MM.1S (cell line): ENCODE results near the gene UNC13B.

ENCODE experiments used
- DNase-seq: peaks from one replicate; pipeline ENCODE4 v3.0.0-alpha.2; 2015
- H2AFZ ChIP-seq: fragments of 300-600 bp; sonication (generic); 2 replicates; pipeline ENCODE4 v1.6.0; 2016; ENCODE audit warnings: antibody characterized with exemption, low read length
- H3F3A ChIP-seq: fragments of 300-600 bp; sonication (generic); 2 replicates; pipeline ENCODE4 v1.6.1; 2016; ENCODE audit warnings: mild to moderate bottlenecking, antibody characterized with exemption, low read length, moderate library complexity, mixed read lengths; ENCODE audit not compliant: insufficient read depth
- H3K27ac ChIP-seq: fragments of 300-600 bp; sonication (generic); 2 replicates; pipeline ENCODE4 v1.5.1; 2016; ENCODE audit warnings: mild to moderate bottlenecking, low read length
- H3K27me3 ChIP-seq: fragments of 300-600 bp; sonication (generic); replicated peaks from 2 replicates; pipeline ENCODE4 v1.6.0; 2016; ENCODE audit warnings: low read length; ENCODE audit not compliant: insufficient read depth
- H3K36me3 ChIP-seq: fragments of 300-600 bp; sonication (generic); replicated peaks from 2 replicates; pipeline ENCODE4 v1.6.1; 2016; ENCODE audit warnings: mild to moderate bottlenecking, low read length, mixed read lengths; ENCODE audit not compliant: insufficient read depth
- H3K4me1 ChIP-seq: fragments of 300-600 bp; sonication (generic); 2 replicates; pipeline ENCODE4 v1.6.1; 2016; ENCODE audit warnings: low read length, mixed read lengths
- H3K4me2 ChIP-seq: fragments of 300-600 bp; sonication (generic); 2 replicates; pipeline ENCODE4 v1.6.0; 2016; ENCODE audit warnings: low read depth, low read length
- H3K4me3 ChIP-seq: fragments of 300-600 bp; sonication (generic); 2 replicates; pipeline ENCODE4 v1.5.1; 2016; ENCODE audit warnings: low read length, mixed read lengths
- H3K79me2 ChIP-seq: fragments of 300-600 bp; sonication (generic); 2 replicates; pipeline ENCODE4 v1.6.1; 2016; ENCODE audit warnings: mixed run types, low read length, mixed read lengths
- H3K9ac ChIP-seq: fragments of 300-600 bp; sonication (generic); 2 replicates; pipeline ENCODE4 v1.6.1; 2016; ENCODE audit warnings: low read length, mixed read lengths
- H3K9me2 ChIP-seq: fragments of 300-600 bp; sonication (generic); replicated peaks from 2 replicates; pipeline ENCODE4 v1.6.1; 2016; ENCODE audit warnings: mild to moderate bottlenecking, low read length, mixed read lengths; ENCODE audit not compliant: insufficient read depth
- H3K9me3 ChIP-seq: fragments of 300-600 bp; sonication (generic); replicated peaks from 2 replicates; pipeline ENCODE4 v1.6.1; 2016; ENCODE audit warnings: mild to moderate bottlenecking, low read length, mixed read lengths; ENCODE audit not compliant: insufficient read depth
- H4K20me1 ChIP-seq: fragments of 300-600 bp; sonication (generic); 2 replicates; pipeline ENCODE4 v1.6.1; 2016; ENCODE audit warnings: mild to moderate bottlenecking, low read length, moderate library complexity, mixed read lengths; ENCODE audit not compliant: insufficient read depth
- EZH2 ChIP-seq: fragments of 300-600 bp; sonication (generic); optimal IDR thresholded peaks from 2 replicates; pipeline ENCODE3; 2017; ENCODE audit warnings: low read depth, mild to moderate bottlenecking, antibody characterized with exemption, low read length, mixed read lengths
- EZH2phosphoT487 ChIP-seq: fragments of 300-600 bp; sonication (generic); IDR thresholded peaks from 2 replicates; pipeline ENCODE4 v1.6.1; 2018; ENCODE audit warnings: antibody characterized with exemption, low read length
- TF ChIP-seq, protein P1 (sequence below): fragments of 300-600 bp; sonication (generic); IDR thresholded peaks from 2 replicates; pipeline ENCODE4 v1.5.1; 2016; ENCODE audit warnings: antibody characterized with exemption, low read length, mixed read lengths

The UNC13B gene

GRCh38 chr9:35186524-35186923 is 24.7 kb downstream of the UNC13B start:
- H3F3A ChIP-seq = no peaks in the 10 kb centered on the region
- no peak for TF ChIP-seq EZH2
- no peak for TF ChIP-seq EZH2phosphoT487
- TF ChIP-seq, protein P1, sequence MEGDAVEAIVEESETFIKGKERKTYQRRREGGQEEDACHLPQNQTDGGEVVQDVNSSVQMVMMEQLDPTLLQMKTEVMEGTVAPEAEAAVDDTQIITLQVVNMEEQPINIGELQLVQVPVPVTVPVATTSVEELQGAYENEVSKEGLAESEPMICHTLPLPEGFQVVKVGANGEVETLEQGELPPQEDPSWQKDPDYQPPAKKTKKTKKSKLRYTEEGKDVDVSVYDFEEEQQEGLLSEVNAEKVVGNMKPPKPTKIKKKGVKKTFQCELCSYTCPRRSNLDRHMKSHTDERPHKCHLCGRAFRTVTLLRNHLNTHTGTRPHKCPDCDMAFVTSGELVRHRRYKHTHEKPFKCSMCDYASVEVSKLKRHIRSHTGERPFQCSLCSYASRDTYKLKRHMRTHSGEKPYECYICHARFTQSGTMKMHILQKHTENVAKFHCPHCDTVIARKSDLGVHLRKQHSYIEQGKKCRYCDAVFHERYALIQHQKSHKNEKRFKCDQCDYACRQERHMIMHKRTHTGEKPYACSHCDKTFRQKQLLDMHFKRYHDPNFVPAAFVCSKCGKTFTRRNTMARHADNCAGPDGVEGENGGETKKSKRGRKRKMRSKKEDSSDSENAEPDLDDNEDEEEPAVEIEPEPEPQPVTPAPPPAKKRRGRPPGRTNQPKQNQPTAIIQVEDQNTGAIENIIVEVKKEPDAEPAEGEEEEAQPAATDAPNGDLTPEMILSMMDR = no peak
- H3K27ac ChIP-seq = no peak overlapping the region
- no peak overlapping the region for H2AFZ ChIP-seq
- no peak overlapping the region for H3K9ac ChIP-seq
- peaks cover 4% of the 10 kb centered on the region; the same call in 1 of the 2 replicates for H3K79me2 ChIP-seq
- no peaks in the 10 kb centered on the region for H3K9me2 ChIP-seq
- no peaks in the 10 kb centered on the region for H4K20me1 ChIP-seq
- no peaks in the 10 kb centered on the region for H3K4me1 ChIP-seq
- no peaks in the 10 kb centered on the region for H3K36me3 ChIP-seq
- no peak for DNase-seq
- H3K4me3 ChIP-seq = no peak overlapping the region
- no peak overlapping the region for H3K4me2 ChIP-seq
- no peaks in the 10 kb centered on the region for H3K27me3 ChIP-seq
- H3K9me3 ChIP-seq = no peaks in the 10 kb centered on the region

GRCh38 chr9:35190203-35190602 is 28.4 kb downstream of the UNC13B start:
- Histone ChIP-seq H3K9ac (no peak overlapping the region), H3K9me3 (no peaks in the 10 kb centered on the region), H3K4me3 (no peak overlapping the region), H4K20me1 (no peaks in the 10 kb centered on the region), H2AFZ (no peak overlapping the region), H3K36me3 (no peaks in the 10 kb centered on the region), H3K79me2 (0 out of 2 replicates have a peak, but pooled peaks cover 3% of the 10 kb centered on the region), H3K27me3 (no peaks in the 10 kb centered on the region), H3K27ac (no peak overlapping the region), H3F3A (no peaks in the 10 kb centered on the region), H3K4me2 (no peak overlapping the region), H3K4me1 (0 out of 2 replicates have a peak, but pooled peaks cover under 1% of the 10 kb centered on the region), H3K9me2 (no peaks in the 10 kb centered on the region)
- no peak for TF ChIP-seq EZH2phosphoT487
- TF ChIP-seq EZH2 = no peak
- TF ChIP-seq, protein P1 = no peak
- DNase-seq = no peak

- Histone ChIP-seq H3K4me3 (no peak overlapping the region), H3K4me2 (no peak overlapping the region), H3K9me3 (no peaks in the 10 kb centered on the region), H3K27ac (no peak overlapping the region), H3F3A (no peaks in the 10 kb centered on the region), H3K9me2 (no peaks in the 10 kb centered on the region), H3K4me1 (peaks cover 6% of the 10 kb centered on the region; the same call in 1 of the 2 replicates), H3K79me2 (0 out of 2 replicates have a peak, but pooled peaks cover 3% of the 10 kb centered on the region), H2AFZ (no peak overlapping the region), H3K36me3 (no peaks in the 10 kb centered on the region), H3K27me3 (no peaks in the 10 kb centered on the region), H3K9ac (no peak overlapping the region), H4K20me1 (no peaks in the 10 kb centered on the region)
- TF ChIP-seq EZH2 (no peak), EZH2phosphoT487 (no peak)
- TF ChIP-seq, protein P1 = no peak
- no peak for DNase-seq
Measured at GRCh38 chr9:35191105-35191504, 29.3 kb downstream of the UNC13B start.
